GM12875 (cell line): Measurements from ENCODE around the gene CCDC85B.

ENCODE experiments used
- H3K4me3 ChIP-seq: one replicate; pipeline ENCODE4 v1.5.1; 2011; ENCODE audit warnings: low read depth, low read length, control low read depth
- CTCF ChIP-seq: IDR thresholded peaks from 2 replicates; pipeline ENCODE4 v1.5.1; 2011; ENCODE audit warnings: low read depth, mild to moderate bottlenecking, control low read depth, inconsistent platforms, low read length, moderate library complexity, borderline replicate concordance; ENCODE audit not compliant: insufficient read depth

The CCDC85B gene

GRCh38 chr11:65899356-65900124, 9.1 kb downstream of the CCDC85B start:
- peak overlapping the region; percentile 53 for H3K4me3 ChIP-seq
- TF ChIP-seq CTCF, result no peak

- no peak for TF ChIP-seq CTCF
- peak within 1 kb of the TSS; percentile 53 for H3K4me3 ChIP-seq
Measured at GRCh38 chr11:65900125-65900898, 9.8 kb downstream of the CCDC85B start, which contains the start of gene FOSL1. Gene FOSL1 (minus strand): TSS chr11:65900388. CDS start chr11:65900339, 49 bp downstream.

- H3K4me3 ChIP-seq, result no peak overlapping the region
- TF ChIP-seq CTCF, result no peak
Measured at GRCh38 chr11:65900899-65901180, 10.4 kb downstream of the CCDC85B start.

- no peak for TF ChIP-seq CTCF
- H3K4me3 ChIP-seq, result no peak overlapping the region
Measured at GRCh38 chr11:65903068-65903481, 12.6 kb downstream of the CCDC85B start.

GRCh38 chr11:65903715-65904114, 13.2 kb downstream of the CCDC85B start:
- H3K4me3 ChIP-seq, result no peak overlapping the region
- no peak for TF ChIP-seq CTCF

DNA sequence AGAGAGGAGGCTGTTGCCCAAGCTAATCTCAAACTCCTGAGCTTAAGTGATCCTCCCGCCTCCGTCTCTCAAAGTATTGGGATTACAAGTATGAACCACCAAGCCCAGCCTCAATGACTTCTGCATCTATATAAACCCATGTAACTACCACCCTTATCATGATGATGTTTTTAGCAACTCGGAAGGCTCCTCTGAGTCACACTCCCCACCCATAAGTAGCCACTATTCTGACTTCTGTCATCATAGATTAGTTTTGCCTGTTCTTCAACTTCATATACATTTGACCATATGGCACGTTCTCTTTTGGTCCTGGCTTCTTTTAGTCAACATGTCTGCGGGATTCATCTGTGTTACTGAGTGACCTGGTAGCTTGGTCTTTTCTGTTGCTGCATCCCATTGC, 16.1 kb downstream of the CCDC85B start:
- H3K4me3 ChIP-seq, result no peak overlapping the region
- TF ChIP-seq CTCF, result no peak

GRCh38 chr11:65907878-65908277, 17.4 kb downstream of the CCDC85B start:
- TF ChIP-seq CTCF, result no peak

More at GRCh38 chr11:65907878-65908277, 17.4 kb downstream of the CCDC85B start:
- H3K4me3 ChIP-seq, result no peak overlapping the region
